ENCODE measurements around the gene LYST. TPM values are rescaled to one million over a fixed set of nuclear protein-coding genes. Genes with fewer than 3 reads are reported as not detected.
"Not testable (repeated sequence)": the region's sequence is repeated elsewhere in the genome, so short reads cannot be mapped to it uniquely, and the experiment has no call there.

Gene LYST
- total RNA-seq, 1 donor from 2014 or later, result 11.4 TPM

DNA sequence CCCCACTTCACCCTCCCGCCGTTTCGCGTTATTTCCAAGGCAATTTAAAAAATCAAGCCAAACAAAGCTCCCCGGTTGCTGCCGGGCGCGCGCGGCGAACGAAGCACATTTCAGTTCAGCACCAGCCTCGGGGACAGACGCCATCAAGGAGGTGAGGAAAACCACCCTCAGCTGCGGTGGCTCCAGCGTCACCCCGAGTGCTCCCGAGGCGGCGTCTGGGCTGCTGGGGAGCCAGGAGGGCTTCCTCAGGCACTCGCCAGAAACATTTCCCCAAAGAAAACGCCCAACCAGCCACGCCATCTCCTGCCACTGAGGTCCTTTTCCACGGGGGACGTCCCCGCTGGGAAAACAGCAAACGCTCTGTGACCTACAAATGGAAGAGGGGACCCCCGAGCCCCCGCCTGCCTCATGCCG is 217.7 kb downstream of the LYST start:
- H3K4me1 Mint-ChIP-seq (ENCODE audit: low read depth), result peaks cover 12% of the 10 kb centered on the region
- H3K27me3 Mint-ChIP-seq, result peaks cover 56% of the 10 kb centered on the region
- TF ChIP-seq, protein P1, sequence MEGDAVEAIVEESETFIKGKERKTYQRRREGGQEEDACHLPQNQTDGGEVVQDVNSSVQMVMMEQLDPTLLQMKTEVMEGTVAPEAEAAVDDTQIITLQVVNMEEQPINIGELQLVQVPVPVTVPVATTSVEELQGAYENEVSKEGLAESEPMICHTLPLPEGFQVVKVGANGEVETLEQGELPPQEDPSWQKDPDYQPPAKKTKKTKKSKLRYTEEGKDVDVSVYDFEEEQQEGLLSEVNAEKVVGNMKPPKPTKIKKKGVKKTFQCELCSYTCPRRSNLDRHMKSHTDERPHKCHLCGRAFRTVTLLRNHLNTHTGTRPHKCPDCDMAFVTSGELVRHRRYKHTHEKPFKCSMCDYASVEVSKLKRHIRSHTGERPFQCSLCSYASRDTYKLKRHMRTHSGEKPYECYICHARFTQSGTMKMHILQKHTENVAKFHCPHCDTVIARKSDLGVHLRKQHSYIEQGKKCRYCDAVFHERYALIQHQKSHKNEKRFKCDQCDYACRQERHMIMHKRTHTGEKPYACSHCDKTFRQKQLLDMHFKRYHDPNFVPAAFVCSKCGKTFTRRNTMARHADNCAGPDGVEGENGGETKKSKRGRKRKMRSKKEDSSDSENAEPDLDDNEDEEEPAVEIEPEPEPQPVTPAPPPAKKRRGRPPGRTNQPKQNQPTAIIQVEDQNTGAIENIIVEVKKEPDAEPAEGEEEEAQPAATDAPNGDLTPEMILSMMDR (IDR thresholded peaks at IDR 0.05; ENCODE audit: unreplicated experiment), result no peak
- no peaks in the 10 kb centered on the region for H3K9me3 Mint-ChIP-seq (ENCODE audit: low read depth)
- H3K36me3 Mint-ChIP-seq (ENCODE audit: insufficient read depth), result no peaks in the 10 kb centered on the region
- peak; percentile 62 for DNase-seq (ENCODE audit: low spot score, unreplicated experiment)
- H3K4me3 Mint-ChIP-seq (ENCODE audit: low read depth), result peak overlapping the region; percentile 80
- H3K27ac Mint-ChIP-seq, result peak overlapping the region; percentile 95

DNA sequence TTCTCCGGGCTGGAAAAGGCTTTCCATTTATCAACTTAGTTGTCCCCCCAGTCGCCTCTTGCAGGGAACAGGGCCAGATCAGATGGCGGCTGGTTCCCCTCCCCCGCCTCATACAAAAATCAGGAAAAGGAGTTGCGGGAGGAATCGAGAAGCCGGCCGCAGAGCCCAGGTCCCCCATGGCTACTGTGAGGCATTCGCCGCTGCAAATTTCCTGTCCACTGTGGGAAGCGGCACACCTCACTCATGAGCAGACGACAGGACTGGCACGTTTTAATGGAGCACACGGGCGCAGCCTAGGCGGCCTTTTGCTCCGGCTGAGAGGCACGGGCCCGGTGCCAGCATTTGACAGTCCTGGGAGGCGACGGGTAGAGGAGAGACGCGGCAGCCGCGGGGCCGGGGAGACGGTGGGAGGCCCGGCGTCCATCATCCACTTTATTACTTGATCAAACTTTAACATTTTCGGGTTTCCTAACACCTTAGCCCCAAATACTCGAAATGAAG is 218.2 kb downstream of the LYST start:
- Mint-ChIP-seq H3K9me3 (ENCODE audit: low read depth) (no peaks in the 10 kb centered on the region), H3K36me3 (ENCODE audit: insufficient read depth) (no peaks in the 10 kb centered on the region), H3K27ac (peak overlapping the region; percentile 50), H3K27me3 (peaks cover 54% of the 10 kb centered on the region), H3K4me3 (ENCODE audit: low read depth) (peak overlapping the region; percentile 80), H3K4me1 (ENCODE audit: low read depth) (peaks cover 13% of the 10 kb centered on the region)
- TF ChIP-seq, protein P1 (IDR thresholded peaks at IDR 0.05; ENCODE audit: unreplicated experiment), result no peak
- DNase-seq (ENCODE audit: low spot score, unreplicated experiment), result no peak

DNA sequence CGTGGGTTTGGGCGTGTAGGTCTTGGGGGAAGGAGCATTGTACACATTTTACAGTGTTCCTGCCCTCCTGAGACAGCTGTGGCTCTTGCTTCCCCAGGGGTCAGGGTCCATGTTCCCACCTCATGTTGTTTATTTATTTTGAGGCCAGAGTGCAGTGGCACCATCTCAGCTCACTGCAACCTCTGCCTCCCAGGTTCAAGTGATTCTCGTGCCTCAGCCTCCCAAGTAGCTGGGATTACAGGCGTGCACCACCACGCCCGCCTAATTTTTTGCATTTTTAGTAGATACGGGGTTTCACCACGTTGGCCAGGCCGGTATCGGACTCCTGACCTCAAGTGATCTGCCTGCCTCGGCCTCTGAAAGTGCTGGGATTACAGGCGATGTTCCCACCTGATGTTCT is 219.2 kb downstream of the LYST start:
- H3K4me3 Mint-ChIP-seq (ENCODE audit: low read depth); DNase-seq (ENCODE audit: low spot score, unreplicated experiment); H3K9me3 Mint-ChIP-seq (ENCODE audit: low read depth); H3K36me3 Mint-ChIP-seq (ENCODE audit: insufficient read depth); H3K27ac Mint-ChIP-seq: not testable (repeated sequence)
- Mint-ChIP-seq H3K27me3 (peaks cover 49% of the 10 kb centered on the region), H3K4me1 (ENCODE audit: low read depth) (peaks cover 23% of the 10 kb centered on the region)

GRCh38 chr1:235646463-235646862 is 220.2 kb downstream of the LYST start:
- no peak for DNase-seq (ENCODE audit: low spot score, unreplicated experiment)
- H3K36me3 Mint-ChIP-seq (ENCODE audit: insufficient read depth), result no peaks in the 10 kb centered on the region
- no peak overlapping the region for H3K4me3 Mint-ChIP-seq (ENCODE audit: low read depth)
- TF ChIP-seq, protein P1 (IDR thresholded peaks at IDR 0.05; ENCODE audit: unreplicated experiment), result no peak
- H3K9me3 Mint-ChIP-seq (ENCODE audit: low read depth), result no peaks in the 10 kb centered on the region
- peaks cover 43% of the 10 kb centered on the region for H3K27me3 Mint-ChIP-seq
- peaks cover 26% of the 10 kb centered on the region for H3K4me1 Mint-ChIP-seq (ENCODE audit: low read depth)
- no peak overlapping the region for H3K27ac Mint-ChIP-seq

DNA sequence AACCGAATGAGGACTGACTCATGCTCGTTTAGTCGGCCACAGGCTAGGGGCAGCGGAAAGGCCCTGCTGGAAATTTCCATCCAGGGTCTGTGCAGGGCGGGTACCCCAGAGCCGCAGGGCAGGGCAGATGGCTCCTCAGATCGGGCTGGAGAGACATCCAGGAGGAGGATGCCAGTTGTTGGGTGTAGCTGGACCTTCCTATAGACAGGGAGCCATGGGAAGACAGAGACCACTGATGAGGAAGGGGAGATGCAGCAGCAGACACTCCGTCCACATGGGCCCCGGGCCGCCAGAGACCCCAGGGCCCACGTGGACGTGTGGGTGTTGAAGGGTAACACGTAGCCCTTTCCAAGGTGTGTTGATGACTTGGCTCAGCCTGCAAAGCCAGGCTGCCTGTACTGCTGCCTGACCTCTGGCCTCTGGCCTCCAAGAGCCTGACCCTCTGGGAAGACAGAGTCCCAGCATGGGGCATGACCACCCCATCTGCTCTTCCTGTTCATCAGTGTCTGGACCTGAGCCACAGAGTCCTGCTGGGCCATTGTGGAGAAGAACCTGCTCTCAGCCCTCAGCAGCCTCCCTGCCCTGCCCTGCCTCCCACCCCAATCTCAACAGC is 221.9 kb downstream of the LYST start:
- H3K27ac Mint-ChIP-seq, result no peak overlapping the region
- H3K4me3 Mint-ChIP-seq (ENCODE audit: low read depth), result no peak overlapping the region
- DNase-seq (ENCODE audit: low spot score, unreplicated experiment), result no peak
- peaks cover 23% of the 10 kb centered on the region for H3K4me1 Mint-ChIP-seq (ENCODE audit: low read depth)
- H3K9me3 Mint-ChIP-seq (ENCODE audit: low read depth), result no peaks in the 10 kb centered on the region
- H3K36me3 Mint-ChIP-seq (ENCODE audit: insufficient read depth), result no peaks in the 10 kb centered on the region
- peaks cover 34% of the 10 kb centered on the region for H3K27me3 Mint-ChIP-seq
- TF ChIP-seq, protein P1 (IDR thresholded peaks at IDR 0.05; ENCODE audit: unreplicated experiment), result no peak

All from progenitor cell of endocrine pancreas (in vitro differentiated cells).